Tibial artery (tissue), 4 donors: ENCODE data around the gene PCIF1.

Experiments used
- DNase-seq, 2 donors: peaks; one replicate each; pipeline ENCODE4 v3.0.0-alpha.2; 2019
- H3K27ac ChIP-seq, 2 donors: fragments of 200-600 bp; sonication (generic) in 1 of 2; 1 replicate in 1 of 2; 2 replicates in 1 of 2; pipeline ENCODE4 v1.5.1; 2018 to 2019; ENCODE audit warnings: mild to moderate bottlenecking in 1 of 2
- H3K27me3 ChIP-seq, 2 donors: fragments of 200-600 bp; sonication (generic) in 1 of 2; one replicate each; pipeline versions ENCODE4 v1.5.1 to v1.6.0; 2016 to 2019
- H3K36me3 ChIP-seq, 3 donors: fragments of 200-600 bp; sonication (generic) in 2 of 3; one replicate each; pipeline ENCODE4 v1.5.1; 2016 to 2019; ENCODE audit warnings: mild to moderate bottlenecking in 2 of 3
- H3K4me1 ChIP-seq, 4 donors: fragments of 200-600 bp; sonication (generic) in 2 of 4; 1 replicate in 3 of 4; 2 replicates in 1 of 4; pipeline ENCODE4 v1.5.1; 2016 to 2019
- H3K4me3 ChIP-seq, 2 donors: fragments of 200-600 bp; sonication (generic) in 1 of 2; 1 replicate in 1 of 2; 2 replicates in 1 of 2; pipeline ENCODE4 v1.5.1; 2018 to 2019; ENCODE audit warnings: mild to moderate bottlenecking in 2 of 2
- H3K9me3 ChIP-seq, 3 donors: fragments of 200-600 bp; sonication (generic) in 1 of 3; one replicate each; pipeline ENCODE4 v1.5.1; 2016 to 2019
- intact Hi-C: fragments of 100-400 bp; cut with DNase I; formaldehyde crosslinking; loops from one replicate; pipeline ENCODE4 v1.15.0; 2023; ENCODE audit warnings: low total_unique reads
- TF ChIP-seq, protein P1 (sequence below), 2 experiments: fragments of 200-600 bp in 1 of 2; fragments of 450-650 bp in 1 of 2; IDR thresholded peaks; one replicate each; pipeline ENCODE4 v1.5.1; 2017 to 2019; ENCODE audit warnings: antibody characterized with exemption in 2 of 2, mild to moderate bottlenecking in 1 of 2, moderate library complexity in 1 of 2

Gene PCIF1

DNA sequence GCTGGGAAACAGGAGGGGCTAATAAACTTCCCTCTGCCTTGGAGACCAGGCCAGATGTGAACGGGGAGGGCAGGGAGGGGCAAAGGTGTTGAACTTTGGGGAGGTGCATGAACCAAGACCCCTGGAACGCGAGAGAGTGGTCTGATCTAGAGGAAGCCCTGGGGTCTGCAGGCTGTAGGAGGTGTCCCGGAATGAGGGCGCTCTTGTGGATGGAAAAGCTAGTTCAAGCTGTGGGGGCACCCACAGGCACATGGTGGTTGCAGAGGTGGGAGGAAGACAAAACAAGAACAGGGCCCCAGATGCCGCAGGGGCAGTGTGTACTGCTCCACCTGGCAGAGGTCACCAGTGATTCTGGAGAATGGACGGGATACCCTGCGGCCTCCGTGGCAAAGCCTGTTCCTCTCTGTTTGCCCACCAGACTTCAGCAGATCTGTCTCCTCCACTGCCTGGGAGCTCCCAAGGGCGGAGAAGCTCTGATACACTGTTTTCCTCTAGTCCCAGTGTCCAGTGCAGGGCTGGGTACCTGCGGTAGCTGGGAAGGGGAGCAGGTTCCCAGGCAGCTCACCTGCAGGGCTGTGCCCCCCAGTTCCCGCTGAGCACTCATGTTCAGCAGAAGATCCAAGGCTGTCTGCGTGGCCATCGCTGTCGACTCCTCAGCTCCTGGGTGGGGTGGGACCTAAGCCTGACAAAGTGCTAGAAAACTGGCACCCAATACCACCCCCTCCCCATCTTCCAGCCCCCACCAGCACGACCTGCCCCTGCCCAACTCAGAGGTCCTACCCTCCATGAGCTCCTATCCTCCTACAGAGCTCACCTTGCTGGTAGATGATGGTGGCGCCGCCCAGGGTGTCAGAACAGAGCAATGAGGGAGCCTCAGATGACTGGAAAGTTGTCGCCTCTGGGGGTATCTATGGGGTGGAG, 22.8 kb downstream of the PCIF1 start:
- intact Hi-C loops: no loop called here
- Histone ChIP-seq H3K27ac (no peak overlapping the region), H3K27me3 (no peaks in the 10 kb centered on the region), H3K9me3 (no peaks in the 10 kb centered on the region), H3K36me3 (peaks cover 68 to 88% (median 84%) of the 10 kb centered on the region in 3 donors), H3K4me1 (no peaks in the 10 kb centered on the region), H3K4me3 (no peak overlapping the region)
- peak; percentile 19 to 55 for DNase-seq
- TF ChIP-seq, protein P1, sequence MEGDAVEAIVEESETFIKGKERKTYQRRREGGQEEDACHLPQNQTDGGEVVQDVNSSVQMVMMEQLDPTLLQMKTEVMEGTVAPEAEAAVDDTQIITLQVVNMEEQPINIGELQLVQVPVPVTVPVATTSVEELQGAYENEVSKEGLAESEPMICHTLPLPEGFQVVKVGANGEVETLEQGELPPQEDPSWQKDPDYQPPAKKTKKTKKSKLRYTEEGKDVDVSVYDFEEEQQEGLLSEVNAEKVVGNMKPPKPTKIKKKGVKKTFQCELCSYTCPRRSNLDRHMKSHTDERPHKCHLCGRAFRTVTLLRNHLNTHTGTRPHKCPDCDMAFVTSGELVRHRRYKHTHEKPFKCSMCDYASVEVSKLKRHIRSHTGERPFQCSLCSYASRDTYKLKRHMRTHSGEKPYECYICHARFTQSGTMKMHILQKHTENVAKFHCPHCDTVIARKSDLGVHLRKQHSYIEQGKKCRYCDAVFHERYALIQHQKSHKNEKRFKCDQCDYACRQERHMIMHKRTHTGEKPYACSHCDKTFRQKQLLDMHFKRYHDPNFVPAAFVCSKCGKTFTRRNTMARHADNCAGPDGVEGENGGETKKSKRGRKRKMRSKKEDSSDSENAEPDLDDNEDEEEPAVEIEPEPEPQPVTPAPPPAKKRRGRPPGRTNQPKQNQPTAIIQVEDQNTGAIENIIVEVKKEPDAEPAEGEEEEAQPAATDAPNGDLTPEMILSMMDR (IDR thresholded peaks at IDR 0.05): no peak

DNA sequence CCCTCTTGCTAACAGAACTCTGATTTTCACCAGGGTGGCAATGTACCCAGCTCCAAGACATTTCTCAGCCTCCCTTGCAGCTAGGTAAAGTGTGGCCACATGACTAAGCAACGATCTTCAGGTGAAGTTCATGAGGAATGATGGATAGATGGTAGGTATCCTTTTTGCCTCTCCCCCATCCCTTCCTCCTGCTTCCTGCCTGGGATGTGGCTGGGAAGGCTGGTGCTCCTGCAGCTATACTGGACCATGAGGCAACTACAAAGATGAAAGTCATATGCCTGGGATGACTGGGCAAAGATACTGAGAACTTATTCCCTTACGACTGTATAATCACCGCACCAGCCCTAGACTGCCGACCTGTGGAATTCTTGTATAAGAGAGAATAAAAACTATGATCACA, 24.1 kb downstream of the PCIF1 start:
- H3K27me3 ChIP-seq: no peaks in the 10 kb centered on the region
- H3K4me3 ChIP-seq: no peak overlapping the region
- H3K4me1 ChIP-seq: no peaks in the 10 kb centered on the region
- no peaks in the 10 kb centered on the region for H3K9me3 ChIP-seq
- H3K36me3 ChIP-seq: peaks cover 60 to 88% (median 82%) of the 10 kb centered on the region in 3 donors
- intact Hi-C loops: no loop called here
- no peak overlapping the region for H3K27ac ChIP-seq
- TF ChIP-seq, protein P1 (IDR thresholded peaks at IDR 0.05): no peak
- DNase-seq: peak in 1 of 2 donors; percentile 2

DNA sequence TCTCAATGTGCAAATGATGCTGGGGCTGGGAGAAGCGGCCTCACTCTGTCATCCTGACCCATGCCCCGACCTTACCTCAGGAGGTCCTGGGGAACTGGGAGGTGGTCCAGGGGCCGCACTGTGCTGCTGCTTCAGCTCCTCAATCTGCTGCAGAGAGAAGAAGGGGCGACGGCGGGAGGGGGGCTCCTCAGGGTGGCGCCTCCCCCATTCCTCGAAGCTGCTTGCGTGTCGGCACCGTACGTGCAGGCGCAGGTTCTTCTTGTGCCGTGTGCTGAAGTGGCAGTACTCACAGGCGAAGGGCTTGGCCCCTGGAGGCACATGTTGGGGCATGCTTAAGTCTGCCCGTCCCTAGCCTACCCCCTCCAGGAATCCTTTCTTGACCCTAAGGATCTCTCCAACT, 24.6 kb downstream of the PCIF1 start:
- Histone ChIP-seq H3K27me3 (no peaks in the 10 kb centered on the region), H3K27ac (no peak overlapping the region), H3K4me1 (no peaks in the 10 kb centered on the region), H3K36me3 (peaks cover 62 to 88% (median 82%) of the 10 kb centered on the region in 3 donors), H3K4me3 (no peak overlapping the region), H3K9me3 (no peaks in the 10 kb centered on the region)
- peak in 1 of 2 donors; percentile 66 for DNase-seq
- TF ChIP-seq, protein P1 (IDR thresholded peaks at IDR 0.05): no peak
- intact Hi-C loops: no loop called here

DNA sequence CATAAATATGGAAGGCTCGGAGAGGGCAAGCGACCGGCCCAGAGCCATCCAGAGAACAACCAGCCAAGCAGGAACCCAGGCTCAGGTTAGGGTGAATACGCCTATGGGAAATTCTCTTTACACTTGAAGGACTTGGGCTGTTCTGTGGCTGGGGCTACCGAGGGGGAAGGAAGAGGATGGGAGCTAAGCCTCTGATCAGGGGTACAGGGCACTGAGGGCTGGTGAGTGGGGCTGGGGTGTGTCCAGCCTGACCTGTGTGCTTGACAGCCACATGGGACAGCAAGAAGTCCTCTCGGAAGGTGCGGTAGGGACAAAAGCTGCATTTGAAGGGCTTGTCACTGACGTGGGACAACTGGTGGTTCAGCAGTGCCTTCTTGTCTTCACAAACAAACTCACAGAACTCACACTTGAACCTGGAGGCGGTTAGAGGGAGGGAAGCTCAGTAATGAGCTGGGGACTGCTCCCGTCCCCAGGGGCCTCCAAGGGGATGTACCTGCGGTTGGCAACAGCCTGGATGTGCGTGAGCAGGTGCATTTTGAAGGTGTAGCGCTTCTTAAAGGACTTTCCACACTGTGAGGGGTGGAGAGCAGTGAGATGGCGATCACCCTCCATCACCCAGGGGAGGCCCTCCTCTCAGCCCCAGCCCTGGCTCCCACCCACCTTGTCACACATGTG, 25.6 kb downstream of the PCIF1 start:
- TF ChIP-seq, protein P1 (IDR thresholded peaks at IDR 0.05): no peak
- Histone ChIP-seq H3K27me3 (no peaks in the 10 kb centered on the region), H3K27ac (no peak overlapping the region), H3K4me3 (no peak overlapping the region), H3K36me3 (peaks cover 67 to 95% (median 89%) of the 10 kb centered on the region in 3 donors), H3K4me1 (no peaks in the 10 kb centered on the region), H3K9me3 (no peaks in the 10 kb centered on the region)
- peak; percentile 9 to 48 for DNase-seq
- intact Hi-C loops: loop anchor here (10.0 kb wide), 1 partner anchor 135 kb away; the partner anchor contains the start of gene TNNC2

DNA sequence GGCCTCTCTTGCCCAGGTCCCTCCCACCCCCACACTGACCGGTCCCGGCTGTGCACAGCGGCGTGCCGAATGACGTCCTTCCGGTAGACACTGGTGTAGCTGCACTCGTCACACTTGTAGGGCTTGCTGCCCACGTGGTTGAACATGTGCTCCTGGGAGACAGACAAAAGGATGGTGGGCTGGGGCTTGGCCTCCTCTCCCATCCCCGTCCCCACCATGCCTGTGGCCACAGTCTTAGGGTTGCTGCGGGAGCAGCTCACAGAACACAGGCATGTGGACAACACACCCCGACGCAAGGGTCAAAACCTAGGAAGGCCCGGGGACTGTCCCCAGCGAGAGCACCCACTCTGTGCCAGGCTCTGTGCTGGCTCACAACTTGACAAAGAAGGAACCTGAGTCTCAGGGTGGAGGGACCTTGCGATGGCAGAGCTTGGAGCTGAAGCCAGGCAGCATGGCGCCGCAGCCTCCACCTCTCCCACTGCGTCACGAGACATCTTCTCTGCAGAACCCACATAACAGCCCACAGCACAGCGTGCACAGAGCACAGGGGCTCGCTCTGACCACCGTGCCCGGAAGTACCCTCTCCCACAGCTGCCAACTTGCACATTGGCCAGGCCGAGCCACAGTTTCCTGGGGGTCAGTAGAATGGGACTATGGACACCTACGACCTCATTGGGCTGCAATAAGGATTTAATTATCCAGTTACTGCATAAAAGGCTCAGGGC, 27.7 kb downstream of the PCIF1 start:
- intact Hi-C loops: loop anchor here (10.0 kb wide), 1 partner anchor 137 kb away; the partner anchor contains the start of gene TNNC2

More for the DNA sequence above, 27.7 kb downstream of the PCIF1 start:
- Histone ChIP-seq H3K27me3 (no peaks in the 10 kb centered on the region), H3K4me1 (no peaks in the 10 kb centered on the region), H3K4me3 (no peak overlapping the region), H3K27ac (no peak overlapping the region), H3K36me3 (peaks cover 86 to 99% (median 93%) of the 10 kb centered on the region in 3 donors), H3K9me3 (no peaks in the 10 kb centered on the region)
- TF ChIP-seq, protein P1 (IDR thresholded peaks at IDR 0.05): no peak
- peak; percentile 16 to 60 for DNase-seq
